H9 (cell line): ENCODE measurements around the gene NOG. TPM values are rescaled to one million over a fixed set of nuclear protein-coding genes. Genes with fewer than 3 reads are reported as not detected.

Source experiments
- DNase-seq: peaks from one replicate; pipeline ENCODE4 v3.0.0-alpha.2; 2017
- H2AFZ ChIP-seq: one replicate; pipeline ENCODE4 v1.6.1; 2013; ENCODE audit warnings: mild to moderate bottlenecking, low read length, control low read depth, moderate library complexity
- H2AK5ac ChIP-seq: 2 replicates; pipeline ENCODE4 v1.6.1; 2013; ENCODE audit warnings: low read length, control low read depth, mixed read lengths; ENCODE audit not compliant: insufficient read length
- H2BK120ac ChIP-seq: one replicate; pipeline ENCODE4 v1.6.1; 2013; ENCODE audit warnings: low read depth, mild to moderate bottlenecking, low read length, control low read depth, inconsistent platforms; ENCODE audit not compliant: poor library complexity, severe bottlenecking
- H2BK12ac ChIP-seq: 2 replicates; pipeline ENCODE4 v1.6.1; 2013; ENCODE audit warnings: low read length, control low read depth, mixed read lengths, low read depth; ENCODE audit not compliant: insufficient read length
- H2BK15ac ChIP-seq: 2 replicates; pipeline ENCODE4 v1.6.1; 2013; ENCODE audit warnings: low read depth, low read length, control low read depth
- H2BK20ac ChIP-seq: one replicate; pipeline ENCODE4 v1.6.1; 2013; ENCODE audit warnings: low read depth, mild to moderate bottlenecking, low read length, control low read depth, inconsistent platforms; ENCODE audit not compliant: poor library complexity, severe bottlenecking
- H2BK5ac ChIP-seq: 2 replicates; pipeline ENCODE4 v1.6.1; 2013; ENCODE audit warnings: low read length, control low read depth, mixed read lengths; ENCODE audit not compliant: insufficient read length
- H3K14ac ChIP-seq: 2 replicates; pipeline ENCODE4 v1.6.1; 2013; ENCODE audit warnings: low read length, control low read depth; ENCODE audit not compliant: insufficient read depth
- H3K18ac ChIP-seq: 2 replicates; pipeline ENCODE4 v1.6.1; 2013; ENCODE audit warnings: low read depth, mild to moderate bottlenecking, mixed read lengths, low read length, control low read depth; ENCODE audit not compliant: insufficient read length
- H3K23ac ChIP-seq: 2 replicates; pipeline ENCODE4 v1.6.1; 2013; ENCODE audit warnings: low read length, control low read depth, mixed read lengths, low read depth; ENCODE audit not compliant: insufficient read length
- H3K23me2 ChIP-seq: 2 replicates; pipeline ENCODE4 v1.6.1; 2013; ENCODE audit warnings: low read depth, mild to moderate bottlenecking, mixed read lengths, low read length, control low read depth; ENCODE audit not compliant: insufficient read length, poor library complexity, severe bottlenecking
- H3K27ac ChIP-seq: 2 replicates; pipeline ENCODE4 v1.5.1; 2013; ENCODE audit warnings: low read length, control low read depth, mixed read lengths, low read depth; ENCODE audit not compliant: insufficient read length
- H3K27me3 ChIP-seq: 2 replicates; pipeline ENCODE4 v1.6.1; 2013; ENCODE audit warnings: low read length, control low read depth, inconsistent platforms; ENCODE audit not compliant: insufficient read depth
- H3K4ac ChIP-seq: 2 replicates; pipeline ENCODE4 v1.6.1; 2013; ENCODE audit warnings: low read depth, mild to moderate bottlenecking, control low read depth, inconsistent platforms, low read length, moderate library complexity
- H3K4me1 ChIP-seq: 2 replicates; pipeline ENCODE4 v1.6.1; 2013; ENCODE audit warnings: low read length, control low read depth, inconsistent platforms; ENCODE audit not compliant: insufficient read depth
- H3K4me2 ChIP-seq: 2 replicates; pipeline ENCODE4 v1.6.1; 2013; ENCODE audit warnings: low read length, control low read depth, mixed read lengths; ENCODE audit not compliant: insufficient read length, insufficient read depth
- H3K56ac ChIP-seq: 2 replicates; pipeline ENCODE4 v1.6.1; 2013; ENCODE audit warnings: low read depth, mild to moderate bottlenecking, mixed read lengths, low read length, control low read depth; ENCODE audit not compliant: insufficient read length
- H3K79me1 ChIP-seq: 2 replicates; pipeline ENCODE4 v1.6.1; 2013; ENCODE audit warnings: low read depth, mild to moderate bottlenecking, moderate library complexity, low read length, control low read depth, inconsistent platforms; ENCODE audit not compliant: insufficient read depth, poor library complexity, severe bottlenecking
- H3K79me2 ChIP-seq: 2 replicates; pipeline ENCODE4 v1.6.1; 2013; ENCODE audit warnings: low read length, control low read depth, inconsistent platforms; ENCODE audit not compliant: insufficient read depth
- H3K9ac ChIP-seq: 2 replicates; pipeline ENCODE4 v1.6.1; 2013; ENCODE audit warnings: low read length, control low read depth, mixed read lengths; ENCODE audit not compliant: insufficient read length; ENCODE audit errors: extremely low read depth
- H3K9me3 ChIP-seq: one replicate; pipeline ENCODE4 v1.6.1; 2013; ENCODE audit warnings: low read depth, low read length, inconsistent platforms; ENCODE audit not compliant: control insufficient read depth
- H3T11ph ChIP-seq: one replicate; pipeline ENCODE4 v1.6.1; 2013; ENCODE audit warnings: mild to moderate bottlenecking, low read length, control low read depth, inconsistent platforms
- H4K20me1 ChIP-seq: one replicate; pipeline ENCODE4 v1.6.1; 2013; ENCODE audit not compliant: control insufficient read depth, insufficient read length, insufficient read depth
- H4K5ac ChIP-seq: 2 replicates; pipeline ENCODE4 v1.6.1; 2013; ENCODE audit warnings: low read depth, mild to moderate bottlenecking, mixed read lengths, low read length, control low read depth; ENCODE audit not compliant: insufficient read length
- H4K8ac ChIP-seq: replicated peaks from 2 replicates; pipeline ENCODE4 v1.6.1; 2013; ENCODE audit warnings: low read length, control low read depth, mixed read lengths, low read depth; ENCODE audit not compliant: insufficient read length
- H4K91ac ChIP-seq: 2 replicates; pipeline ENCODE4 v1.6.1; 2013; ENCODE audit warnings: low read depth, mild to moderate bottlenecking, moderate library complexity, mixed read lengths, low read length, control low read depth; ENCODE audit not compliant: insufficient read length
- H3K27ac Mint-ChIP-seq, 3 experiments: 2 replicates in 2 of 3; 3 replicates in 1 of 3; pipeline ENCODE4 v1.8.0; 2020 to 2021; ENCODE audit warnings: mixed read lengths in 3 of 3, mild to moderate bottlenecking in 1 of 3, moderate library complexity in 1 of 3
- H3K27me3 Mint-ChIP-seq: 2 replicates; pipeline ENCODE4 v1.8.0; 2021; ENCODE audit warnings: low read depth, mild to moderate bottlenecking, moderate library complexity, mixed read lengths
- H3K36me3 Mint-ChIP-seq, 3 experiments: 2 replicates in 2 of 3; 3 replicates in 1 of 3; pipeline ENCODE4 v1.8.0; 2020 to 2021; ENCODE audit warnings: low read depth in 3 of 3, mixed read lengths in 3 of 3; ENCODE audit not compliant: insufficient read depth in 1 of 3
- H3K4me1 Mint-ChIP-seq, 2 experiments: 2 replicates each; pipeline ENCODE4 v1.8.0; 2020; ENCODE audit warnings: mixed read lengths in 2 of 2
- H3K4me3 Mint-ChIP-seq, 2 experiments: 2 replicates in 1 of 2; 3 replicates in 1 of 2; pipeline ENCODE4 v1.8.0; 2020 to 2021; ENCODE audit warnings: mild to moderate bottlenecking in 2 of 2, mixed read lengths in 2 of 2, moderate library complexity in 1 of 2
- H3K9me3 Mint-ChIP-seq, 2 experiments: 2 replicates in 1 of 2; 3 replicates in 1 of 2; pipeline ENCODE4 v1.8.0; 2020; ENCODE audit warnings: mild to moderate bottlenecking in 2 of 2, mixed read lengths in 2 of 2, moderate library complexity in 1 of 2
- WGBS: extraction: QIAGEN DNeasy Blood & Tissue Kit; methylation state at CpG from one replicate; pipeline ENCODE4 v1.1.7; 2013; ENCODE audit warnings: missing lambda C conversion rate, low lambda C conversion rate, mixed read lengths; ENCODE audit not compliant: insufficient read length; ENCODE audit errors: extremely low coverage; 5-methylcytosine and 5-hydroxymethylcytosine counted together
- total RNA-seq: library from RNA; stranded (reverse); gene quantifications from 2 replicates; pipeline ENCODE4 v1.2.1, GENCODE V29; 2021
- TF ChIP-seq, protein P1 (sequence below): fragments of 200-600 bp; sonication (generic); conservative IDR thresholded peaks from 3 replicates; pipeline ENCODE4 v1.8.0; 2021; ENCODE audit warnings: antibody characterized with exemption, mild to moderate bottlenecking

NOG gene
- total RNA-seq, 1 experiment from 2014 or later = not detected

DNA sequence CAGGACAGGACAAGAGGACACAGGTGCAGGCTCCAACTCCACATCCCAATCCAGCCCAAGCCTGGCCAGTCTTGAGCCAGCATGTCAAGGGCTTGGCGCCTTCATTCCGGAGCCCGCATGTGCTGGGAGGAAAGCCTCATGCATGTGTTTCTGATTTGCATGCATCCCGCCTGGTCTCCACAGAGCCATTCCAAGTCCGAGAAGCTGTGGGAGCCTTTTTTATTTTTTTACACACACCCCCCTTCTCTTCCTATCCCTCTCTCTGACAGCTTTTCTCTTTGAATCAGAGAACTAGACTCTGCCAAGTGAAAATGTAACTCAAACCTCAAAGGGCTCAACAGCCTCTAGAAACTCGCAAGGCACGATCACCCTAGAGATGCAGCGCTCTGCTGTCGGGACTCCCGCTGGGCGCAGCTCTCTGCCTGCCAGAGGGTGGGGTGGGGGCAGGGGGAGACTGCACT is 45.1 kb downstream of the NOG start:
- H4K91ac ChIP-seq = no peak overlapping the region
- H3K9me3 ChIP-seq = no peaks in the 10 kb centered on the region
- Mint-ChIP-seq H3K9me3 (no peaks in the 10 kb centered on the region), H3K27me3 (peaks cover 34% of the 10 kb centered on the region), H3K4me3 (no peak overlapping the region), H3K4me1 (peaks cover 3 to 4% of the 10 kb centered on the region in 2 experiments), H3K27ac (peak overlapping the region in 1 of 3 experiments; percentile 62; a peak in 1 of 7 replicates), H3K36me3 (no peaks in the 10 kb centered on the region)
- no peak overlapping the region for H2BK120ac ChIP-seq
- no peak overlapping the region for H4K8ac ChIP-seq
- no peak overlapping the region for H2BK15ac ChIP-seq
- WGBS = no CpG with 5 or more reads among the region's 11 CpGs
- H2AK5ac ChIP-seq = no peak overlapping the region
- no peak overlapping the region for H4K5ac ChIP-seq
- no peaks in the 10 kb centered on the region for H4K20me1 ChIP-seq
- no peak overlapping the region for H3K18ac ChIP-seq
- no peak for DNase-seq
- TF ChIP-seq, protein P1, sequence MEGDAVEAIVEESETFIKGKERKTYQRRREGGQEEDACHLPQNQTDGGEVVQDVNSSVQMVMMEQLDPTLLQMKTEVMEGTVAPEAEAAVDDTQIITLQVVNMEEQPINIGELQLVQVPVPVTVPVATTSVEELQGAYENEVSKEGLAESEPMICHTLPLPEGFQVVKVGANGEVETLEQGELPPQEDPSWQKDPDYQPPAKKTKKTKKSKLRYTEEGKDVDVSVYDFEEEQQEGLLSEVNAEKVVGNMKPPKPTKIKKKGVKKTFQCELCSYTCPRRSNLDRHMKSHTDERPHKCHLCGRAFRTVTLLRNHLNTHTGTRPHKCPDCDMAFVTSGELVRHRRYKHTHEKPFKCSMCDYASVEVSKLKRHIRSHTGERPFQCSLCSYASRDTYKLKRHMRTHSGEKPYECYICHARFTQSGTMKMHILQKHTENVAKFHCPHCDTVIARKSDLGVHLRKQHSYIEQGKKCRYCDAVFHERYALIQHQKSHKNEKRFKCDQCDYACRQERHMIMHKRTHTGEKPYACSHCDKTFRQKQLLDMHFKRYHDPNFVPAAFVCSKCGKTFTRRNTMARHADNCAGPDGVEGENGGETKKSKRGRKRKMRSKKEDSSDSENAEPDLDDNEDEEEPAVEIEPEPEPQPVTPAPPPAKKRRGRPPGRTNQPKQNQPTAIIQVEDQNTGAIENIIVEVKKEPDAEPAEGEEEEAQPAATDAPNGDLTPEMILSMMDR = no peak
- no peaks in the 10 kb centered on the region for H3K79me1 ChIP-seq
- no peak overlapping the region for H3K9ac ChIP-seq
- H3K4me2 ChIP-seq = no peak overlapping the region
- no peak overlapping the region for H2BK20ac ChIP-seq
- H3K27me3 ChIP-seq = no peaks in the 10 kb centered on the region; the same call in 1 of the 2 replicates
- H3K4ac ChIP-seq = no peak overlapping the region
- H3K23me2 ChIP-seq = no peaks in the 10 kb centered on the region
- H3K23ac ChIP-seq = no peak overlapping the region
- H3K4me1 ChIP-seq = no peaks in the 10 kb centered on the region
- no peak overlapping the region for H3K56ac ChIP-seq
- no peak overlapping the region for H2BK12ac ChIP-seq
- H2AFZ ChIP-seq = no peak overlapping the region
- H2BK5ac ChIP-seq = no peak overlapping the region
- H3K27ac ChIP-seq = no peak overlapping the region
- no peak overlapping the region for H3K14ac ChIP-seq
- H3K79me2 ChIP-seq = no peaks in the 10 kb centered on the region
- H3T11ph ChIP-seq = no peak overlapping the region
